GM19452 (cell line): ENCODE results near the gene TOR1AIP2.
"Not testable (repeated sequence)": the region's sequence is repeated elsewhere in the genome, so short reads cannot be mapped to it uniquely, and the experiment has no call there.

Experiments used
- ATAC-seq: cut with Tn5 transposase; IDR thresholded peaks from one replicate; pipeline ENCODE4 v1.9.1; 2021; ENCODE audit not compliant: unreplicated experiment

TOR1AIP2 gene

DNA sequence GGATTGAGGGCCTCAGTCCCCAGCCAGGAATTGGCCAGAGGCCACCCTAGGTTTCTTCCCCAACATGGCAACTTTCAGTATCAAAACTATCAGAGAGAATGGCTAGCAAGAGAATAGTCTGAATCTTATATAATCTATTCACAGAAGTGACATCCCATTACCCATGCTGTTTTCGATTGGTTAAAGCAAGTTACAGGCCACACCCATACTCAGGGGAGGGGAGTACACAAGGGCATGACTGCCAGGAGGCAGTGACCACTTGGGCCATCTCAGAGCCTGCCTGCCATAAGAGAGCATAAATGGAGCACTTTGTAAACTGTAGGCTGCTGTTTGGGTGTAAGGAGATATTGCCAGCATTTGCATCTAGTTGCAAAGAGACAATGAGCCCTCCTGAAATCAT, 69.1 kb downstream of the TOR1AIP2 start:
- no peak for ATAC-seq

DNA sequence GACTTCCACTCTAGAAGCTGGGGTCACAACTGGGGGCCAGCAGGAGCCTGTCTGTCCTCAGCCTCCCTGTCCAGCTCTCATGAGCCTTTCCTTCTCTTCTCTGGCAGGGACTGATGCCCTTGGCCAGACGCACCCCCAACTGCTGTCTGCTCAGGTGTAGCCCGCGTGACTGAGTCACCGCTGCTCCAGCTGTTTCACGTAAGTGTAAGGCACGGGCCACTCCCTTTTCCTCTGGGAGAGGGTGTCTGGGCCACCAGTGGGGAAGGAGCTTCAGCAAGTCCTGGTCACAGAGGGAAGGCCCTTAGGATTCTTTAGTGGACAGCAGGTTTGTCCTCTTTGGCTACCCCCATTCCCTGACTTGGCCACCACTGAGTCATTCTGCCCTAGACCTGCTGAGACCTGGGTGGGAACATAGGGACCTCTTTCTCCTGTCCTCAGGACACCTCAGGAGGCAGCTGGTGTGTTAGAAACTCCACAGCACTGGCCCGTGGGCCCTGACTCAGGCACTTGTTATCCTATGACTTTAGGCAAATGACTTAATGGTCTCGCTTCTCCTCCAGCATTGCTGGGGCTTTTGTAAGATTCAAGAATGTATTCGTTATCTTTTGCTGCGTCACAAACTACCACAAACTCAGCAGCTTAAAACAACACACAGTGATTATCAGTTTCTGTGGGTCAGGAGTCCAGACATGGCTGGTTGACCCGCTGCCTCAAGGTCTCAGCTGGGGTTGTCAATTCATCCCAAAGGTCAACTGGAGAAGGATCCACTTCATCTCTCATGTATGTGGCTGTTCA, 69.7 kb downstream of the TOR1AIP2 start:
- ATAC-seq, result no peak

DNA sequence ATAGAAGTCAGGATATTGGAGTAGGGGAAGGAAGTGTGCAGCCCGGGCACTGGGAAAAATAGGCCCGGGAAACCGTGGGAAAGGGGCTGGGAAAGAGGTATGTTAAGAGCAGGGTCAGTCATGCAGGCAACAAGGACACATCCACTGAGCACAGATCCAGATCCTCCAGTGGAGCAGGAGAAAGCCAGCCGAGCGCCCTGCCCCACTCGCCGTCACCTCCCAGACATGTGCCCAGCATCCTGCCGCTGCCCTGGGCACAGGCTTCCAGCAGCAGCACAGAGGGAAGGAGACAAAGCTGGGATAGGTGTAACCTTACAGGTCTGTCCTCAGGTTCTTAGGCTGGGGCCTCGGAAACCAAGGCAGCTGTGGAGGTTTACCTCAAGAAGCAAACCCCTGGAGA, 70.3 kb downstream of the TOR1AIP2 start:
- no peak for ATAC-seq

DNA sequence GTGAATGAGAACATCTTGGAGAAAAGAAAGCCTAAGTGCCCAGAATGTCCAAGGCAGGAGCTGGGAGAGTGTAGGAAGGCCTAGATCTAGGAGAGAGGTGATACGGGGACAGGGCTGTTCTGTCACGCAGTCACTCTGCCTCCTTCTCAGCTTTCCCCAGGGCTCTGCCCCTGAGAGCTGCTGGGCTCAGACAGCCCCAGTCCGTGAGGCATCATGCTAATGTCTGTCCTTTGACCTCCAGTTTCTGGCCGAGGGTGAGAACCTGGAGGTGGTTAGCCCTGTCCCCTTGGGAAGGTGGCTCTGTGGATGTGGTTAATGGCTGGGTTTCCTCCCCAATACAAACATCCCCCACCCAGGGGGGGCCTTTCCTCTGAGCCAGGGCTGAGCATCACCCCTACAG, 71.3 kb downstream of the TOR1AIP2 start:
- no peak for ATAC-seq

DNA sequence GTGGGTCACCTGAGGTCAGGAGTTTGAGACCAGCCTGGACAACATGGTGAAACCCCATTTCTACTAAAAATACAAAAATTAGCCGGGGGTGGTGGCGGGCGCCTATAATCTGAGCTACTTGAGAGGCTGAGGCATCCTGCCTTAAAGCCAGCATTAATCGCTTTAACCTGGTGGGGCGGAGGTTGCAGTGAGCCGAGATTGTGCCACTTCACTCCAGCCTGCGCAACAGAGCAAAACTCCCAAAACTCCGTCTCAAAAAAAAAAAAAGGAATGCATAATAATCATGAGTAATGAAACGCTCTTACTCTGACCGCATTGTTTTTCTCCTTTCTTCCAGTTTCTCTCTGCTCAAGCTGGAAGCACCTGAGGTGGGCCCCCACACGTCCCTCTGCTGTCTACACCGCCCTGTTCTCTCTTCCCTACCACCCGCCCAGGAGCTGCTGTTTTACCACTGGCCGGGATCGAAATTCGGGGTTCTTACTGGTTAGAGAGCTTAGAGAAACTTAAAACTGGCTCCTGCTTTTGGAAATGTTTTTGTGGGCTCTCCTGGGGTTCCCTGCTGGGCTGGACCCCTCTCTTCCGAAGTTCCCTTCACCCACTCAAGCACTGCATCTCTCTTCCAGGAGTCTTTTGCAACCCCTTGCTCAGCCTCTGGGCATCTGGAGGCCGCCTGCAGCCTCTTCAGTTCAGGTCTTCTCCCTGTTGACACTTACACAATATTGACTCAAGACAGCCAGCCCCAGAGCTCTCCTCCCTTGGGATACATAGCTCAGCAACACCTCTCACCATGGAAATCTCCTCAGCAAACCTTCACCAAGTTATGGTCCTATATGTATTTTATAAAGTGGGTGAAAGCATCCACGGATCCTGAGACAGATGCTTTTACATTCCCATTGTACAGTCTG, 72.1 kb downstream of the TOR1AIP2 start:
- ATAC-seq, result no peak

DNA sequence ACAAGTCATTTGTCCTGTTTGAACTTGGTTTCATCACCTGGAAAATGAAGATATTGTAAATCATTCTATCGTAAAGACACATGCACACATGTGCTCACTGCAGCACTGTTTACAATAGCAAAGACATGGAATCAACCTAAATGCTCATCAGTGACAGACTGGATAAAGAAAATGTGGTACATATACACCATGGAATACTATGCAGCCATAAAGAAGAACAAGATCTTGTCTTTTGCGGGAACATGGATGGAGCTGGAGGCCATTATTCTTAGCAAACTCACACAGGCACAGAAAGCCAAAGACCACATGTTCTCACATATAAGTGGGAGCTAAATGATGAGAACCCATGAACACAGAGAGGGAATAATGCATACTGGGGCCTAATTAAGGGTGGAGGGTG, 73.2 kb downstream of the TOR1AIP2 start:
- not testable (repeated sequence) for ATAC-seq

DNA sequence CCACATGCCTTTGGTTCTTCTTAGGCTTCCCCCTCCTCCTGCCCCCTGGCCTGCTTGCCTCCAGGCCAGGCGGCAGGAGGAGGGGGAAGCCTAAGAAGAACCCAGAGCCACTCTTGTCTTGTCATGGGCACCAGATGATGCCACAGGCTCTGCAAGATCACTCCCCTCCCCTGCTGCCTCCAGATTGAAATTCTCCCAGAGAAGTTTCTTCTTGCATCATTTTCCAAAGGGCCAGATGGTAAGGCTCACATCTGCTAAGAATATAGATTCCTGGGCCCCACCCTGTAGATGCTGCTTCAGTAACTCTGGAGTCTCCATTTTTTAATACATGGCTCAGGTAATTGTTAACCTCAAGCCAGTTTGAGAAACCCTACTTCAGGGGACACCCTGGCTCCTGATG, 73.7 kb downstream of the TOR1AIP2 start:
- ATAC-seq, result no peak

DNA sequence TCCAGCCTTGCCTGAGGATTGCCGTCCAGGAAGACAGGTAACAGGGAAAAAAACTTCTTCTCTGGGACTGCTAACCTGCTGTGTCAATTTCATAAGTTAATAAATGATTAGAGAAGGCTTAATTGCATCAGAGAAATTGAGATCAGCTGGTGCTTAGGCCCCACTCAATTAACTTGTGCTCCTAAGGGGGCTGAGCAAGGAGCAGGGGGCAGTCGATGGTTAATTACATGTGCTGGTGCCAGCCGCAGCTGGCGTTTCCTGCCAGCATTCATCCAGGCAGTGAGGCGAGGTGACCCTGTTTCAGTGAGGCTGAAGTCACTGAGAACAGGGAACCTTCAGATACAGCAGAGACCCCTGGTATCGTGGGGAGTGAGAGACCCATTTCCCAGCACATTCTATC, 74.5 kb downstream of the TOR1AIP2 start:
- no peak for ATAC-seq

DNA sequence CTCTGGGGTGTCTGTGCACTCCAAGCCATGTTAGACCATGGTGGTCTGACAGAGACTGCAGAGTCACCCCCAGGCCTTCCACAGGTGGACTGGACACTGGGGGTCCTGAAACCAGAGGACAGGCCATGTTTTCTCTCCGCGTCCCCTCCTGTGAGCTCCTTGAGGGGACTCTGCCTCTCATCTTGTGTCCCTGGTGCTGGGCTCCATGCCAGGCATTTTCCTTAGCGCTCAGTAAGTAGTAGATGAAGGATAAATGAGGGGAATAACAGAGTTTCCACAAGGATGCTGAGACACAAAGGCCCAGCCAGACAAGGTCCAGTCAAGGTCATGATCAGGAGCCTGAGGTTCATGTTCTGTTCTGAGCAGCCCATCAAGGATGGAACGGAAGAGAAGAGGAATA, 77.1 kb downstream of the TOR1AIP2 start:
- no peak for ATAC-seq

DNA sequence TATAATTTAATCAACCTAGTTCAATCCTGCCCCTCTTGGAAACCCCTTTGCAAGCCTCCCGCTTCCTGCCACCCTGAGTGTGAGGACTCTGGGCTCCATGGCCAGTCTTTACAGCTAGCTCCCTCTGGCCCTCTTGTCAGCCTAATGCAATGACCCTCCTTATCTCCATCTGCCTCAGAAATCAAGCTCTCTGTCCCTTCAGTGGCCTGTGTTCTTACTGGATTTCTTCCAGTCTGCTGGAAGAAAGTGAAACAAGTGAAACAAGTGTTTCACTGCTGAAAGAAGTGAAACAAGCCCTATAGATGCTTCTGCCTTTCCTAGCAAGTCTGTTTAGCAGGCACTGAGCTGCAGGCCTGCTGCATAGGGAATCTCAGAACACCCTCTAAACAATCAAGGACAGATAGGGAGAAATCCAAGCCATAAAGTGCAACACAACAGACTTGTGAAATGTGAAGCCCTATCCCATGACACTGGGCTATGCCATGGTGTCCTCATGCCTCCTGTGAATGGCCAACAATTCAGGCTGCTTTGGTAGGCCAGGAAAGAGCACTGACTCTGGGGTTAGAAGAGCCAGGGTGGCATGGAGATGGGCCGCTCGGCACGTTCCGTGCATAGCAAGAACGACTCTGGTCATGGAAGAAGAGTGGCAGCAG, 78.6 kb downstream of the TOR1AIP2 start:
- no peak for ATAC-seq

DNA sequence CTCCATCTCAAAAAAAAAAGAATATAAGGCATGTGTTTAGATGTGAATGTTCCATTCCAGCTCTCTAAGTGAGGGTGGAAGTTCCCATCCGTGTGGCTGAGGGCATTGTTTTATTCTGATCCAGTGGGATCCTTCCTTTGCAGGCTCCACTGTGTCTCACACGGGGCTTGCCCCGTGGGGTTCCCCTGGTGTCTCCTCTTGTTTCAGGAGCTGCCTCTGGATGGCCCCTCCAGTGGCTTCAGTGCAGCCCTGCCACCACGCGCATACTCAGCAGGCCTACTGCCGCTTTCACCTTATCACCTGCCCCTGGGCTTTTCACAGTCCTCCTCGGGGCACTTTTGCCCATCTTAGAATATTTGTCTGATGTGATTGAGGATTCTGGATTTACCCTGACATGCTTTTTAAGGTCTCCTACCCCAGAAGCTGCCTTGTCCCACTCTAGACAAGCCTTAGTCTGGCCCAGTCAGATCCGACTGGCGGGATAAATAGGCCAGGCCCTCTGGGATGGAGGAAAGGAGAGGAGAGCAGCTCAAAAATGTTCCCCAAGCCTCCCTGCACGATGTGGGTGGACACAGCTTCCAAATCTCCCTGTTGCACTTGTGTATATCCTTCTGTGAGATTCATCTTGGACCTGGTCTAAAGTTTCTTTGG, 79.3 kb downstream of the TOR1AIP2 start:
- no peak for ATAC-seq

DNA sequence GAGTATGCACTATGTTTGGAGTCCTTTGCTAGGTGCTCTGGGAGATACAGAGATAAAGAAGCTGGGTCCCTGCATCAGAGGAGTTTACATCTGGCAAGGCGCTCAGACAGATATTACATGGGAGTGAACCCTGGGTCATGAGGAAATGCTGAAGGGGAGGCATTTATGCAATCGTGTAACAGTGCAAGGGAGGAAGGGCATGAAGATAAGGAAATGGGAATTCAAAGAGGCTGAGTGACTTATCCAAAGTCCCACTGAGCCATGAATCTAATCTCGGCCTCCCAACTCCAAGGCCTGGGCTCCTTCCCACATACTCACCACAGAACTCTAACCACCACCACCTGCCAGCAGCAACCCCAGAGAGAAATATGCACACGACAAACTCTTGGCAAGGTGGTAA, 82.9 kb downstream of the TOR1AIP2 start:
- ATAC-seq, result no peak

DNA sequence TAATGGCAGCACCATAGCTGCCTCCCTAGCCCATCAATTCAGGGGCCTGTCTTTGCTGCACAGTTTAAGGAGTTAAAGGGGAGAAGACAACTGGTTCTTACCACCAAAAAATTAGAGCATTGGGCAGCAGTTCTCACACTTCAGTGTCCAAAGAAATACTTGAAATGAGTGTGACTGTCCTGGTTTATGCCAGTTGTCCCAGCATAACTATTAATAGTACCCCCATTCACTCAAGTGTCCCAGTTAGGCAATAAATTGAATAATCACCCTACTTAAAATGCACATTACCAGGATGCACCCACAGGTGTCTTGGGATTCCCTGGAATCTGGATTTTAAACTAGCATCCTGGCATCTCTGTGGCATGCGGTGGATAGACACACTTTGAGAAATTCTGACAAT, 83.5 kb downstream of the TOR1AIP2 start:
- ATAC-seq, result no peak

DNA sequence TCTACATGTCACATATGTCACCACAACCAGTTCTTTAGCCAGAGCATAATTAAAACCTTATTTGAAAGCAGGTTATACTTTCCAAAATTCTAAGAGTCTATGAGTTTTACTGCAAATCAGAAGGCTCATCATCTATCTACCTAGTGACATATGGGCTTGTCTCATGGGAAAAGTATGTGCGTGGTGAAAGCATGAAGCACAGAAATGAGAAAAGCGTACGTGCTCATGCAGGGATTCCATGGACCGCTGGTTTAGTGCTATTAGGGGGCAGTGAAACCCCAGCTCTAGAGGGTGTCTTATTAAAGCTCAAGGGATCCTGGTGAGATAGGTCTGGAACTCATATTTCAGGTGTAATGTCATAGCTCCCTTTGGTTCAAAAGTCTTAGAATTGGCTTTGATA, 84.3 kb downstream of the TOR1AIP2 start:
- ATAC-seq, result no peak
